ENCODE data around the gene HNRNPUL2.

GRCh38 chr11:62710001-62710345 is 17.3 kb downstream of the HNRNPUL2 start:
- TF ChIP-seq CTCF (IDR thresholded peaks at IDR 0.05) (no peak), POLR2A (IDR thresholded peaks at IDR 0.05) (no peak)
